Effector memory CD4-positive, alpha-beta T cell (primary cell): ENCODE measurements around the gene NXPH1.

Experiments used
- DNase-seq, 3 donors: peaks; one replicate each; pipeline ENCODE4 v3.0.0-alpha.2; 2020
- H3K27ac ChIP-seq: 2 replicates; pipeline ENCODE4 v1.7.0; 2013; ENCODE audit warnings: mild to moderate bottlenecking, low read length, moderate library complexity; ENCODE audit not compliant: insufficient read depth, poor library complexity, severe bottlenecking
- H3K27me3 ChIP-seq: replicated peaks from 2 replicates; pipeline ENCODE4 v1.7.0; 2013; ENCODE audit warnings: mild to moderate bottlenecking, low read length; ENCODE audit not compliant: insufficient read depth, control insufficient read depth, poor library complexity, severe bottlenecking
- H3K36me3 ChIP-seq: 2 replicates; pipeline ENCODE4 v1.7.0; 2013; ENCODE audit warnings: mild to moderate bottlenecking, low read length, moderate library complexity; ENCODE audit not compliant: control insufficient read depth, insufficient read depth
- H3K4me1 ChIP-seq: 2 replicates; pipeline ENCODE4 v1.7.0; 2013; ENCODE audit warnings: low read length, mild to moderate bottlenecking; ENCODE audit not compliant: control insufficient read depth, insufficient read depth, poor library complexity, severe bottlenecking
- H3K4me3 ChIP-seq: 2 replicates; pipeline ENCODE4 v1.7.0; 2013; ENCODE audit warnings: low read length, low read depth, mild to moderate bottlenecking; ENCODE audit not compliant: insufficient read depth, poor library complexity, severe bottlenecking
- H3K9me3 ChIP-seq: 2 replicates; pipeline ENCODE4 v1.7.0; 2013; ENCODE audit warnings: mild to moderate bottlenecking, low read length, moderate library complexity; ENCODE audit not compliant: control insufficient read depth
- total RNA-seq, 3 donors: gene quantifications; one replicate each; lab custom pipeline; 2026; lab: John Stamatoyannopoulos, UW

NXPH1 gene
- 0 reads per million in 3 donors for total RNA-seq

DNA sequence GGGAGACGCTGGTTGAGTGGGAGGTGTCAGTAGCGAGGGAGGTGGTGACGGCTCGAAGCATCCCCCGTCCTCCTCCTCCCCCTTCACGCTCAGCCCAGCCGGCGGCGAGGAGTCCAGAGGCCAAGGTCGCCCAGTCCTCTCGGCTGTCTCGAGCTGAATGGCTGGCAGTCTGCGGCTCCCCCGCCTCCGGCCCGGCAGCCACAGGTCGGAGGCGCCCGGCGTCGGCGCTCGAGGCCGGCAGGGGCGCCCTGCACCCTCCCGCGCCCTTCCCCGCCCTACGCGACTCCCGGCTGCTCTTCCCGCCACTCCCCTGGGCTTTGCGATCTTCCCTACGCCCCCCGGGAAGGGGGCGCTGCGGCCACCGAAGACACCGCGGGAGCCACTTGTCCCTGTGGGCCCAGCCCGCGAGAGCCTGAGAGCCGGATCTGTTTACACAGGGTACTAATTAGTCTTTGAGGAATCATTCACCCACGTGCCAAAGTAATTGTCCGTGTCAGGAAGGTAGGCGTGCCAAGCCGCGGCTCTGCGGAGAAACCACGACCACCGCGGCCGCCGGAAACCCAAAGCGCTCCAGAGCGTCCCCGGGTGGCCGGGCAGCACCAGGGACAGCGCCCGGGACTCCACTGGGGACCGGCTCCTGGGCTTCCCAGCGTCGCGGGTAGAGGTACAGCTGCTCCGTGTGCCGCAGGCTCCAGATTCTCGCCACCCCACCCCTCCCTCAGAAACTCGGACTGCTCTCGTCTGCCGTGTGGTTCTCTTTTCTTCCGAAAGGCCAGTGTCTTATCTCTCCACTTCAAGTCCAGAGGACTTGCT lies at the start of gene NXPH1:
Gene NXPH1, plus strand, starts transcription at position 133 of the 813 bp plus-strand sequence.
- no peaks in the 10 kb centered on the region for H3K9me3 ChIP-seq
- no peaks in the 10 kb centered on the region for H3K36me3 ChIP-seq
- H3K27ac ChIP-seq, result no peak within 1 kb of the TSS
- H3K27me3 ChIP-seq, result peaks cover 31% of the 10 kb centered on the region
- H3K4me1 ChIP-seq, result no peaks in the 10 kb centered on the region
- DNase-seq, result no peak
- H3K4me3 ChIP-seq, result no peak within 1 kb of the TSS

DNA sequence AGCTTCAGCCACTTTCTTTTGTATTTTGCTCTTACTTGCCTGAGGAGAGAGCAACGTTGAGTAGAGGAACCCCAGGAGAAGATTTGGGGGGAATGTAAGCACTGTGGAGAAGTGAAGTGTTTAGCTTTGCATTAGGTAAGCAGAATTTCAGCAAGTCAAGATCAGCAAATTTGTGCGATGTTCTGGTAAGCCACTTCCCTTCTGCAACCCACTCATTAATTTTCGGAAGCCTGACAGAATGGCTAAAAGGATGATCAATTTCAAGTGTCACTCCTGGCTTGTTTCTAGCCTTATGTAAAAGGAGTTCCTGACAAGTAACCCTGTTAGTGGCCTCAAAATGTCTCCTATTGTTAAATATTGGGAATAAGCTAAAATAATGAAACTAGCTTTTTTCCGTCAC lies 48.5 kb upstream of the NXPH1 start:
- no peak overlapping the region for H3K27ac ChIP-seq
- H3K36me3 ChIP-seq, result no peaks in the 10 kb centered on the region
- no peaks in the 10 kb centered on the region for H3K27me3 ChIP-seq
- no peaks in the 10 kb centered on the region for H3K4me1 ChIP-seq
- H3K9me3 ChIP-seq, result no peaks in the 10 kb centered on the region
- no peak for DNase-seq
- no peak overlapping the region for H3K4me3 ChIP-seq

DNA sequence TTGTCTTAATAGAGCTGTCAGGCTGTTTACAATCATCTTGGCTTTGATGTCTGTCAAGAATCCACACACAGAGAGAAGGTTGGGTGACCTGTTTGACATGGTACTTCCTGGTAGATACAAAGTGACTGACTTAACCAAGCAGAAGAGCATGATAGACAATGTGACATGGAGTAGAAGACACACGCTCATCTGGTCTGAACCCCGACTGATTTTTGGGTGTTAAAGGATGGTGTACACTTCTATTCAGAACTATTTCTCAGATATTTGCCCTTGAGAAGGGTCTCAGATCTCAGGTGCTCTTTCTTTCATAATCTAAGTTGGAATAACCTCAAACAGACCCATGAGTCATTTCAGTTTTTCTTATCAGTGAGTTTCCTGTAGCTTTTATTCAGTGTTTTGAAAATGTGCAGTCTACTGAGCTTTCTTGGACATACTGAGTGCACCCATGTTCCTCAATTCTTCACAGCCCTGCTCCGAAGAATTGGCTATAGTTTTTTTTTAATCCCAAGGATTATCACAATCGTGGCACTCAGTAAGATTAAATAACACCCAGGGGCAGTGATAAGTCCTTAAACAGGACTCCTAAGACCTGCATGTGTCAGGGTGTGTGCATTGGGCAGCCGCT lies 46.4 kb upstream of the NXPH1 start:
- H3K27me3 ChIP-seq, result no peaks in the 10 kb centered on the region
- no peak overlapping the region for H3K27ac ChIP-seq
- no peak overlapping the region for H3K4me3 ChIP-seq
- no peak for DNase-seq
- no peaks in the 10 kb centered on the region for H3K36me3 ChIP-seq
- H3K9me3 ChIP-seq, result no peaks in the 10 kb centered on the region
- no peaks in the 10 kb centered on the region for H3K4me1 ChIP-seq

DNA sequence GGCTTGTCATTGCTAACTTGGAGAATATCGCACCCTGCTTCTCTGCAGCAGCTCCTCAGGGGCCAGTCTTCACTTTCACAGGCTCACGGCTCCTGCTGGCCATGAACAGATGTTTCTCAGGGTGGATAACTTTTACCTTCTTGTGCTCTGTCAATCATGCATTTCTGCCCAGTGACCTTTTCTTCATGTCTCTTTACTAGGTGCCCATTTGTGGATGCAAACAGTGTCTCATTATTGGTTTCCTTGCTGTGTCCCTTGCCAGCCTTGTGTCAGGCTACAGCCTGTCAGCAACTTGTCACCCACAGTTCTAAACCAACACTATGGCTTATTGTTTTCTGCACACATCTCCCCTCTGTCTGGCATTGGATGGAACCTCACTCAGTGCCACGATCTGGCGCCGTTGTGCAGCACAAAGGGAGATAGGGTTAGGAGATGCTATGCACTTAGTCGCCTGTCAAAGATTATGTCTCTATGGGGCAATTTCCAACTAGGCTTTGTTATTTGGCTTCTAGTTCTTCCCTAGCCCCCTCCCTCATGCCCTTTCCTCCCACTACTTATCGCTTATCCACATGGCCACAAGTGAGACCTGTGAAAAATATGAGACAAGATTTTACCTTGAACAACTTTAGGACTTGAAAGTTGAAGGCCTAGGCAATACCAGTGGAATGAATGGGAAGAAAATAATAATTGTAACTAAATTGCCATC lies 45.7 kb upstream of the NXPH1 start:
- no peak for DNase-seq
- Histone ChIP-seq H3K4me1 (no peaks in the 10 kb centered on the region), H3K36me3 (no peaks in the 10 kb centered on the region), H3K4me3 (no peak overlapping the region), H3K27me3 (no peaks in the 10 kb centered on the region), H3K27ac (no peak overlapping the region), H3K9me3 (no peaks in the 10 kb centered on the region)

DNA sequence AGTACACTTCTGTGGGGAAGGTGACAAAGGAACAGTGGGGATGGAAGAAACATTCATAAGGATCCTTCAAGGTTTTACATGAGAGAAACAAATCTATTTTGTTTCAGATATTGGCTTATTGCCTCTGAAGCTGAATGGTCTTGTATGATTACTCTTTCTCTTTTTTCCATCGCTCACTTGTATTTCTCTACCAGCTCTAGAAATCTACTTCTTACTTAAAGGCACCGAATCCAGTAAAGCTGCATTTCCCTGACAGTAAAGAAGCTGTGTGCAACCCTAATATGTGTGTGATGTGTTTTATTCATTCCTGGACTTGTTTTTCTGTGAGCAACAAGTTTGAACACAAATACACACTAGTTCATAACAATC lies 45.2 kb upstream of the NXPH1 start:
- Histone ChIP-seq H3K27ac (no peak overlapping the region), H3K4me1 (no peaks in the 10 kb centered on the region), H3K27me3 (no peaks in the 10 kb centered on the region), H3K4me3 (no peak overlapping the region), H3K9me3 (no peaks in the 10 kb centered on the region), H3K36me3 (no peaks in the 10 kb centered on the region)
- no peak for DNase-seq

DNA sequence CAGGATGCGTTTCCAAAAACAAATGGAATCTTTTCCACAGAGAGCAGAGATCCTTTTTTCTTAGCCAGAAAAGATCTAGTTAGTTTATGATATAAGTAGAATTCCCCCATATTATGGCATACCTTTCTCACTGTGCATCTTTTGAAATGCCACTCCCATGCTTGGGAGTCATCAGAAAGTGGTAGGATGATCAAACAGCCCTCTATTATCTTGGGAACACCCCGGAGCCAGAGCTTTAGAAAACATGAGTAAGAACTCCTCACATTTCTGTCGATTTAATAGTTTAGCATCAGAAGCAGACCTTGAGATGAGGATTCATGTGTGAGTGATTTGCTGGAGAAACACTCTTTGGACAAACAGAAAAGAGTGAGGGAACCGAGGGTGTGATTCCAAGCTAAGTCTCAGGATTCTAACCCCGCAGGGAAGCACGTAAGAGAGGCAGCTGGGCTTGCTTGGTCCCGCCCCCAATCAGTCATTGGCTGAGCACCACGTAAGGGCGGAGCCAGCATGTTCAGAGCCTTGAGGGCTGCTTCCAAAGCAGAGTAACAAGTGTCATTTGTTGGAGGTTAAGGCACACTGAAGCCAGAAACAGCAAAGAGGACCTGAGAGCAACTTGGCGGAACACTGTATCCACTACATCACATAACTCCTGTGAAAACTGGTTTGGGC lies 43.7 kb upstream of the NXPH1 start:
- Histone ChIP-seq H3K4me1 (no peaks in the 10 kb centered on the region), H3K4me3 (no peak overlapping the region), H3K36me3 (no peaks in the 10 kb centered on the region), H3K27ac (no peak overlapping the region), H3K9me3 (no peaks in the 10 kb centered on the region), H3K27me3 (no peaks in the 10 kb centered on the region)
- no peak for DNase-seq

DNA sequence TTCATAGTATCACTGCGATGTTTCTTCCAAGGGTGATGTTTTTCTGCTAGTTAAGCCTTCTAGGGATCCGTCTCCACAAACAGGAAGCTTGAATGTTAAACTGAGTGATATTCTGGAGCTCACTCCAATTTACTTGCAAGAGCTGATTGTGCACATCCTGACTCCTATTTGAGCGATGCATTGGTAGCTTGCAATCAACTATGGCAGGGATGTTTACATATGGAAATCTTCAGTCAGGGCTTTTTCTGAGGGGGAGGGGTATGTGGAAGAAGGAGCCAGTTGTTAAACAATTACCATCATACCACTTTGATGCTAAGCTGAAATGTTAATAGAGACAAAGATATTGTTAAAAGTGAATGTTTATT lies 43.2 kb upstream of the NXPH1 start:
- Histone ChIP-seq H3K9me3 (no peaks in the 10 kb centered on the region), H3K27me3 (no peaks in the 10 kb centered on the region), H3K27ac (no peak overlapping the region), H3K36me3 (no peaks in the 10 kb centered on the region), H3K4me3 (no peak overlapping the region), H3K4me1 (no peaks in the 10 kb centered on the region)
- DNase-seq, result no peak

DNA sequence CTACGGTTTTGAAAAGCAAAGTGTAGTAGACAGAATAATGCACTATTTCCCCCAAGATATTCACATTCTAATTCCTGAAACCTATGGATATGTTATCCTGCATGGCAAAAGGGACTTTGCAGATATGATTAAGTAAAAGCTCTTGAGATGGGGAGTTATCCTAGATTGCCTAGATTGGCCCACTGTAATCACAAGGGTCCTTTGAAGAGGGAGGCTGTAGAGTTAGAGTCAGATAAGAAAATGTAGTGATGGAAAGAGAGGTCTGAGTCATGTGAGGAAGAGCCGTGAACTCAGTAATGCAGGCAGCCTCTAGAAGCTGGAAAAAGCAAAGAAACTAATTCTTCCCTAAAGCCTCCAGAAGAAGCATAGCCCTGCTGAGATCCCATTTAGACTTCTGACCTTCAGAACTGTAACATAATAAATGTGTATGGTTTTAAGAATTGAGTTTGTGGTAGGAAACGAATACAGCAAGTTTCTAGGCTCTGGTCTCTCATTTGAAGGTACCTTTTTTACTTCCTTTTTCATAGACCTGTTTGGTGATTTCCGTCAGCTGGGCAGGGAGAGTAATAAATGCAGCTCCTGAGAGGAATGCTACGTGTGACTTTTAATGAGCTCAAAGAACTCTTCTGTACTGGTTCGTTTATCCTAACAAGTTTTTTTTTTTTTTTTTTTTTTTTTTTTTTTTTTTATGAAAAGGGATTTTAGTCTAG lies 41.9 kb upstream of the NXPH1 start:
- Histone ChIP-seq H3K4me1 (no peaks in the 10 kb centered on the region), H3K9me3 (no peaks in the 10 kb centered on the region), H3K27ac (no peak overlapping the region), H3K36me3 (no peaks in the 10 kb centered on the region), H3K4me3 (no peak overlapping the region), H3K27me3 (no peaks in the 10 kb centered on the region)
- no peak for DNase-seq

DNA sequence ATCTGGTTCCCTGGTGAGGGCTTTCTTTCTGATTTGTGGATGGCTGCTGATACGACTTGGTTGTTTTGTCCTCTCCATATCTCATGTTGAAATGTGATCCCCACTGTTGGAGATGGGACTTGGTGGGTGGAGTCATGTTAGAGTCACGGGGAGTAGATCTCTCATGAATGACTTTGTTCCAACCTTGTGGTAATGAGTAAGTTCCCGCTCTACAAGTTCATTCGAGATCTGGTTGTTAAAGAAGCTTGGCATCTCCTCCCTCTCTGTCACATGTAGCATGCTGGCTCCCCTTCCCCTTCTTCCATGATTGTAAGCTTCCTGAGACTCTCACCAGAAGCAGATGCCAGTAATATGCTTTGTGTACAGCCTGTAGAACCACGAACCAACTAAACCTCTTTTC lies 37.1 kb upstream of the NXPH1 start:
- Histone ChIP-seq H3K27ac (no peak overlapping the region), H3K36me3 (no peaks in the 10 kb centered on the region), H3K4me1 (no peaks in the 10 kb centered on the region), H3K4me3 (no peak overlapping the region), H3K27me3 (no peaks in the 10 kb centered on the region), H3K9me3 (no peaks in the 10 kb centered on the region)
- no peak for DNase-seq
